Stimulated activated CD4-positive, alpha-beta T cell treated with anti-CD3 and anti-CD28 coated beads, Interleukin-1b, Interleukin-23, amount 100 ng/mL, for 24 hours (primary cell): ENCODE results near the gene OVCH1.
"Not testable (repeated sequence)": the region's sequence is repeated elsewhere in the genome, so short reads cannot be mapped to it uniquely, and the experiment has no call there.

Experiments used
- DNase-seq, 4 experiments: peaks; one replicate each; pipeline ENCODE4 v3.0.0-alpha.2; 2020; ENCODE audit warnings: low read depth in 4 of 4, low spot score in 1 of 4

OVCH1 gene

DNA sequence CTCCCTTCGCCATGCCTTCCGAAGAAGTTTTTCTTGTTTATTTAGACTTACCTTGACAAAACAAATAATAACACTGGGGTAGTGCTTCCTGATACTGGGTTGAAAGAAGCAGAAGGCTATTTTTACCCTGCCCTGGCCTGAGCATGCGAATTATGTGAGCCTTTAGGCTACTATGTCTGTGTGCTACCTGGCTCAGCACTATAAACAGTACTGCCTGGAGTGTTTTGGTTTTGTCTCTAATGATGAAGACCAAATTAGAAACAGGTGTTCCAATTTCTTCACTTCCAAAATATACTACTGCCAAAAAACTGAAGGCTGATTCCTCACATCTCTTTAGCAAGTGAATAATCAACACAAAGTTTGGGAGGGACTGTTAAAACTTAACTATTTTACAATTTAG, 7.6 kb upstream of the OVCH1 start:
- no peak for DNase-seq

DNA sequence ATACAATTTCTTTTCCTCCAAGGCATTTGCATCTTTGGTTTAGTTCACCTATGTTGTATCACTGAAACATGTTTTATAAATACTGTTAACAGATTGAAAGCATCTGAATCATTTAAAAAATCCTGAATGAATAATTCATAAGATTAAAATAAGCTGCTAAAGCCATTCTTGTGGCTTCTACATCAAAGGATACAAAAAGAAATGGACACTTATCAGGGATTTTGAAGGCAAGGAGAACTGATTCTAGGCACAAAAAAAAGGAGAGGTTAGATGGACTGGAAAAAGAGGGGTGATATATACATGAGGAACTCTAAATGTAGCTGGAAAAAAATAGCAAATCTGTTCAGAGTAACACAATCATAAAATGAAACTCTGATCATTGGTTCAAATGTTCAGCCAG, 5.8 kb upstream of the OVCH1 start:
- no peak for DNase-seq

DNA sequence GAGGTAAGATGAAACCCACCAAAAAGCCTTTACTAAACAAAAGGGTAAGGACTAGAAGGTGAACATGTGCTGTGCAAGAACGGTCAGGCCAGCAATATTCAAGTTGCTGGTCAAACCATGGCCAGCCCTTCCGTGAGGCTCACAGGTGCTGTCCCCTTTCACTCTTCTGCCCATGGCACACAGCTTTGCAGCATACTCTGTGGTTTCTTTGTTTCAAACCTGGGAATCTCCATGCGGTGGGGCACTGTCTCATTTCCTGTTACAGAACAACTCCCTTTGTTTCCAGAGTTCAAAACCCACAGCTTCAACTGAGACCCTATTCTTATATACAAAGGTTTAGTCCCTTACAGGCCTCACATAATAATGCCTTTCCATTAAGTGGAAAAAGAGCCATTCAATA, 1.7 kb upstream of the OVCH1 start:
- no peak for DNase-seq

DNA sequence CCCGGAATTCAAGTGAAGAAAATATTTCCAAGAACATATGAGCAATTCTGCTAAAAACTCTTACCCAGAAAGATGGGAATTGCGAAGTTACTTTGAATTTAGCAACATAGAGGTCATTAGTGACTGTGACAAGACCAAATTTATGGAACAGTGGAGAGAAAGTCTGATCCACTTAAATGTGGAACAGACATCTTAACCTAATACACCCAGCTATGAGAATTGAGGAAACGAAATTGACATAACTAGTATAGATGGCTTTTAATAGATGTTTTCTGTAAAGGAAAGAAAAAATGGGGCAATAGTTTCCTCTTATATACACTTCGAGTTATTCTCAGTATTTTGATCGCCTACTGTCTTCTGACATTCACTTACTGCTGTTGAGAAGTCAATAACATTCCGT, 4.6 kb downstream of the OVCH1 start:
- no peak for DNase-seq

DNA sequence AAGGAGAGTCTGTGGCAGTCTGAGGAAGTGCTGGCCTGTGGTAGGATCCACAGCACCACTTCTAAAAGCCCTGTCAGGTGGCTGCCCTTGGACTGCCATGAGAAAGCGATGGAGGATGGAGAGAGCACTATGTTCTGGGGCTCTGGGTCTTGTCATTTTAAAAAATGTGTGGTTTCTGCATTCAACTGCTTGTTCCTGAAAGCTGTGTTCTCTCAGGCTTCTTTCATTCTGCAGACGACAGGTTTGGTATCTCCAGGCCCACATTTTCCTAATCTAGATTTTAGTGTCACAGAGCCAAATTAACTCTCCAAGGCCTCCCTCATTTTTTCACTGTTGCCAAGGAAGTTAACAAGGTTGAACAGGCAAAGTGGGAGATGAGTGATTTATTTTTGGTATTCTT, 10.5 kb downstream of the OVCH1 start:
- DNase-seq, result no peak

DNA sequence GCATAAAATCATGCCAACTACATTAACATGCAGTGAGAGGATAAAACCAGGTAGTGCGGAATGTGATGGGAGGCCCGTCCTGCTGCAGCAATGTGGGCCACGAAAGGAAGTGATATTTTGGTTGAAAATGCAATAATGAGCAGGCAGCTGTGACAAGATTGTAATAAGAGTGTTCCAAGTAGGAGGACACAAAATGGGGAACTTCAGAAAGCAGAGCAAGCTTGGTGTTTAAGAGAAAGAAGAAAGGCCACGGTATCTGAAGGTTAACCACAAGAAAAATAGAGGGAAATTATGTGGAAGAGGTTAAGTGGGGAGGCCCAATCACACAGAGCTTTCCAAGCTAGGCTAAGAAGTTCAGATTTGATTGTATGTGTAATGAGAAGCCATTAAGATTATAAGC, 34.3 kb downstream of the OVCH1 start:
- no peak for DNase-seq

DNA sequence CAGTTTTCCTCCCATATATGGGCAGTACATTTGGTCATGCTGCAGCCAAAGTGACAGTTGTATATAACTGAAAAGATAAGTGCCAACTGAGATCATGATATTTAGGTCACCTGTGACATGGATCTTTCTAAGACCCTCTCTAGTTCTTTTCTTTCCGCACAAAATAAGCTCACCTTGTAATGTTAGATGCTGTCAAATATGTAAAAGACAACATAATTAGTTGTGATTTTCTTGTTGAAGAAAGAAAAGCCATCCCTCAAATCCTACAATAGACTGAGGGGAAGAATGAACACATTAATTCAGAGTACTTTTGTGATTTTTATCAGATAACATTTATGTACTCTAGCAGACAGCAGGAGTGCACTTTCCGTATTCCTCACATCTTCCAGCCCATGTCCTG, 37.4 kb downstream of the OVCH1 start:
- no peak for DNase-seq

DNA sequence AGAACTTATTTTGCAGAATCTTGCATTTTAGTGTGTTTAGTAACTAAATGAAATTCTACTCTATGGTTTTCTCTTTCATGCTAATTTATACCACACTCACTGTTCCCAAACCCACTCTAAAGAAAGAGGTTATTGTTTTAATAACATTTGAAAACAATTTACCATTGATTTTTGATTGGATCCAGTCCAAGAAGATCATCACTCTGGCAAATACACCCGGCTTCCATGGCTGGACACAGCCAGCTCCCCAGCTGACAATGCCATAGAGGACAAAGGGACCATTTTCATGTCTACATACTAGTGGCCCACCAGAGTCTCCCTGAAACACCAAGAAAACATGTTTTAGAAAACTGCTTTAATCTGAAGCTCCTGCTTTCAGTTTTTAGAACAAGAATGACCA, 42.4 kb downstream of the OVCH1 start:
- no peak for DNase-seq

DNA sequence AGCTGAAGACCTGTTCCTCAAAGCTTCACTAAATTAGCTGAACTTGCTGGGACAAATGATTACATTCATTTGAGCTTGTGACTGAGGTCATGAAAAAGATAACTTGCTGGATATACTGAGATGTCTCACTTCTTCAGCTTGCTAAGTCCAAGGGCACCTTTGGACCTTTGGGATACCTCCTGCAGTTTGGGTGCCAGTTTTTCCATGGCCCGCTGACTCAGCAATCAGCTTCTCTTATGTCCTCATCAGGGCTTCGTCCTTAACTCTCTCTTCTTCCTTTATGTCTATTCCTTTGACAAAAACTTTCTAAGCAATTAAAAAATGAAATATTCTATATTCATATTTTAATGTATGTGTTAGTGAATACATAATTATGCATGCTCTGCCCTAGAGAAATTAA, 45.6 kb downstream of the OVCH1 start:
- no peak for DNase-seq

DNA sequence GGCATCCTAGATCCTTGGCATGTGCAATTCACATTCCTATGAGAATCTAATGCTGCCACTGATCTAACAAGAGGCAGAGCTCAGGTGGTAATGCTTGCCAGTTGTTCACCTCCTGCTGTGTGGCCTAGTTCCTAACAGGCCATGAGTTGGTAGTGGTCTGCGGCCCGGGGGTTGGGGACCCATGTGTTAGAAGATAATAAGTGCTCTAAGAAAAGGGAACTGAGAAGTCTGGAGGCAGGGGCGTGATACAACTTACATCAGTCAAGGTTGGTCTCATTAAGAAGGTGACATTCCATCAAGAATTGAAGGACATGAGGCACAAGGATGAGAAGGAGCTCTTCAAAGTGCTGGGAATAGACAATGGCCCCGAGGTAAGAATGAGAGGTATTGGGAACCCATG, 49.3 kb downstream of the OVCH1 start:
- no peak for DNase-seq

DNA sequence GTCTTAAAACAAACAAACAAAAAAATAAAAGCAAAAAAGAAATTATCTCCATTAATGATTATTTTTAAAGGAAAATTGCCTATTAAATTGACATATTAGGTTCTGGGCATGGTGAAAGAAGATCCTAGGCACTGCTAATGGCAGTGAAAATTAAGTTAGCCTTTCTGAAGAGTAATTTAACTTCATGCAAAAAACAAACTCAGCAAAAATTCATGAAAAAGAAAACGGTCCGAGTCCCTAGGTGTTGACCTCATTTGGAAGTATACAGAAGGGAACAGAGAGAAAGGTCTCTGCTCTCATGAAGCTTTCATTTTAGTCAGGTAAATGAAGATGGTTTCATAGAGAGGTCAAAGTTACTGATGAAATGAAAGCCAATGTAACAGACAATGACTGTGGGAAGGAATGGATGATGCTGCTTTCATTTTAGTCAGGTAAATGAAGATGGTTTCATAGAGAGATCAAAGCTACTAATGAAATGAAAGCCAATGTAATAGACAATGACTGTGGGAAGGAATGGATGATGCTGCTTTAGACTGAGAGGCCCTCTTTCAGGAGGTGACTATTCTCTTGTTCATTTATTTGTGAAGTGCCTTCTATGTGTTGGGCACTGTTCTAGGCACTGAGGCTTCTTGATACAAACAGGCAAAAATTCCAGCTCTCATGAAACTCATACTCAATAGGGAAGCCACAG, 50.1 kb downstream of the OVCH1 start:
- DNase-seq, result no peak

DNA sequence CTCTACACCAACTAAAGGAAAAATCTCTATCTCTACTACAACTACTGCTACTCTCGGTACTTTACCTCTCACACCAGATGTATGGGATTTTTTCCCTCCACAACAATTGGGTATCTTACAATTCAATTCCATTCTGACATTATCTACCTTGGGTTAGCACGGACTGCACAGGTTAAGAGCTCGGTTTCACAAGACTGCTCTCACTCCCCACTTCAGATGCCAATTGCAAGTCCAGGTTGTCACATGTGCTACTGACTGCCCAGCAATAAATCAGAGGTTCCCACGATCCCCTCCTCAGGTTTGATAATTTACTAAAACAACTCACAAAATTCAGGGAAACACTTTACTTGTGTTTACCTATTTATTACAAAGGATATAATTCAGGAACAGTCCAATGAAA, 58.0 kb downstream of the OVCH1 start:
- no peak for DNase-seq

DNA sequence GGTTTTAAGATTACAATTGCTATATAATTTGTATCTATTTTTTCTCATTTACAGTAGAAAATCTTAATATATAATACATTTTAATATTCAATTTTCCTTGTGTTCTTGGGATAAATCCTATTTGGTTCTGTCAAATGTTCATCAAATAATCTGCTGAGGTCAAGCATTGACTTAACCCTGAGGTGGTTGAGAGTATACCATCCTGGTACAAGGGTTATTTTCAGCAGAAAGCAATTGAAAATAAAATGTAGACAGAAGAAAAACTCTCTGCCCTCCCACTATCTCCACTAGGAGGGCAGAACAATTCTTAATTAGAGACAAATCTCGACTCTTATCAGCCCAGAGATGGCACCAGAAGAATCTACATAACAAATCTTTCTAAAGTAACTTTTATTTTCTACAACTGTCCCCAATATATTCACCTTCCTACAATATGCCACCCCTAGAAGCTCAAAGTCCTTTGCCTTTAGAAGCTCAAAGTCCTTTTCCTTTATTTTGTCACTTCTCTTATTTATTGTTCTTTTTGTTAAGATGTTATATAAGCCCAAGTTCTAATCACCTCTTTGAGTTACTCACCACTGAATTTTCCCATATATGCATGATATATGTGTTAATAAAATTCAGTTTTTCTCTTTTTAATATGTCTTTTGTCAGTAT, 58.6 kb downstream of the OVCH1 start:
- no peak for DNase-seq

DNA sequence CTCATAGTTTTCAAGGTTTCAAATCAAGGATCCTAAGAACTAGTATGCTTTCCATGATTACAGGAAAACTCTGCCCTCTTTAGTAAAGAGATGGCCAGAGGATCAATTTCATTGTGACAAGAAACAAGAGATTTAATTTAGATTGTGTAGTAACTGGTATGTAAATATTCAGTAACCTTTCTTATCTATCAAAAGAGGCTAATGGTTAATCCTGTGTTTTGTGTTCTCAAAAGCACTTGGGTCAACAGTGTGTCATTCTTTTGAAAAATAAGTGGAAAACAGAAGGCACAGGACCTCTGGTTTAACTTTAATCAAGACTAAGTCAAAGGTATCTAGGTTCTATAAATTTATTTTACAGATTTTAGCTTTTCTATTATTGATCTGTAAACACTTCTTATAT, 59.9 kb downstream of the OVCH1 start:
- DNase-seq, result no peak

DNA sequence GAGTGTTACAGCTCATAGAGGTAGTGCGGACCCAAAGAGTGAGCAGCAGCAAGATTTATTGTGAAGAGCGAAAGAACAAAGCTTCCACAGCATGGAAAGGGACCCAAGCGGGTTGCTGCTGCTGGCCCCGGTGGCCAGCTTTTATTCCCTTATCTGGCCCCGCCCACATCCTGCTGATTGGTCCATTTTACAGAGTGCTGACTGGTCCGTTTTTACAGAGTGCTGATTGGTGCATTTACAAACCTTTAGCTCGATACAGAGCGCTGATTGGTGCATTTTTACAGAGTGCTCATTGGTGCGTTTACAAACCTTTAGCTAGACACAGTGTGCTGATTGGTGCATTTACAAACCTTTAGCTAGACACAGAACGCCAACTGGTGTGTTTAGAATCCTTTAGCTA, 60.7 kb downstream of the OVCH1 start:
- not testable (repeated sequence) for DNase-seq

DNA sequence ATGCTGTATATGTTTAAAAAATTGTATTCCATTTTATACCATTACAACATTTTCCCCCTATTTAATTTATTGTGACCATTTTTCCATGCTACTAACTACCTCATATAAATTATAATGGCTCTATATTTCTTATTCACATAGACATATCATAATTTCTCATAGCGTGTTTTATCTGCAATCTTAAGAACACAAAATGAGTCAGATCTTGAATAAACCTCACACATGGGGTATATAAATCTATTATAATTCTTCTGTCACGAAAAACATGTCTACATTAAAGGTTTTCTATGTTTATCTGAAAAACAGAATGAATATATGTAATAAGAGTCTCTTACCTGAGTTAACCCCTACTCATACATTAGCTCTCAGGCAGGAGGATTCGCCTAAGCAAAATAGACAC, 66.0 kb downstream of the OVCH1 start:
- DNase-seq, result no peak

DNA sequence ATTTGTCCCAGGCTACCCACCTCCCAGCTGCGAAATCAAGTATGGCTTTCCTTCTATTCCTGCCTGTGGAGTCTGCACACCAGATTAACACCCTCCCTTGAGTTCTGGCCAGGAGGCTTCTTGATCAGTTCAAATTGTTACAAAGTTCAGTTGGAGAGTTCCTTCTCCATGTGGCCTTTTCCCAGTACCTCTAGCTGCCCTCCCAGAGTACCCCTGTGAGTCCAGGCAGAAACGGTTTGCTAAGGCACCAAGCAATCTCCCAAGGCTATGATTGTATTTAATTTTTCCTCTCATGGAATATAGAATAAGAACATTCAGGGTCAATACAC, 66.8 kb downstream of the OVCH1 start:
- no peak for DNase-seq

DNA sequence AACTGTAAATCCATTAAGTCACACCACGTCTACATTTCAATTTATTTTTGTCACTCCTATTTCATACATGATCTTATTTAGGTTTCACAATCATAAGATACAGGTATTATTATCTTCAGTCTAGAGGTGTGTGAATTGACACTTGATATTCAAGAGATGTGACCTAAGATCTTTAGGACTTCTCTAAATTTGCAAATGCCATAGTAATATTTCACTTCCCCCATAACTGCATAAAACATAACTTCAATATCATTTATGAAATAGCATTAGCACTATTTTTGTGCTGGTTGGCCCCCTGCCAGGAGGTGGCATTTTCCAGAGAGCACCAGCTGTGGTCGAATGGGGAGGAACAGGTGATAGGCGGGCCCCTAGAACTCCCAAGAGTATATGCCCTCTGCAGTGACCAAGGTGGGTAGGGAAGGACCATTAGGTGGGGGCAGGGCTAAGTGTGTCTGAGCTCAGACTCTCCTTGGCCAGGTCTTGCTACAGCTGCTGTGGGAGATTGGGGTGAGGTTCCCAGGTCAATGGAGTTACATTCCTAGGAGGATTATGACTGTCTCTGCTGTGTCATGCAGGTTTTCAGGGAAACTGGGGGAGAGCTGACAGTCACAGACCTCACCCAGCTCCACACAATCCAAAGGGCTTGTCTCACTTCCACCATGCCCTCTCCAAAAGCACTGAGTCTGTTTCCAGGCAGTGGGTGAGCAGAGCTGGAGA, 67.3 kb downstream of the OVCH1 start:
- no peak for DNase-seq

DNA sequence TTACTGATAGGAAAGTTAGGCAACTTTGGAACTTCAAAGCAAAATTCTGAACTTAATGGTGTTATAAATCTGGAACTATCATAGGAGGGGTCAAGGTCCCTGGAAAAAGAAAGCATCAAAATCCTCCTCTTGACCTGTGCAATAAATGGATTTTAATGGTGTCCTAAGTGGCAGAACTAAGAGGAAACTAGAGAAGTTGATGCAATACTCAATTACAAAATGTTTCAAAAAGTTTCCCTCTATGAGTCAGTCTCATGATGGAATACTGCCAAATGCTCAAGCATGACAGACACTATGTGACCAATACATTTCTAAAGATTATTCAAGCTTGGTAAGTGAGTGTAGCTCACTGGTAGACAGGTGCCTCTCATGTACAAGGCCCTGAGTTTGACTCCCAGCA, 68.9 kb downstream of the OVCH1 start:
- DNase-seq, result no peak

DNA sequence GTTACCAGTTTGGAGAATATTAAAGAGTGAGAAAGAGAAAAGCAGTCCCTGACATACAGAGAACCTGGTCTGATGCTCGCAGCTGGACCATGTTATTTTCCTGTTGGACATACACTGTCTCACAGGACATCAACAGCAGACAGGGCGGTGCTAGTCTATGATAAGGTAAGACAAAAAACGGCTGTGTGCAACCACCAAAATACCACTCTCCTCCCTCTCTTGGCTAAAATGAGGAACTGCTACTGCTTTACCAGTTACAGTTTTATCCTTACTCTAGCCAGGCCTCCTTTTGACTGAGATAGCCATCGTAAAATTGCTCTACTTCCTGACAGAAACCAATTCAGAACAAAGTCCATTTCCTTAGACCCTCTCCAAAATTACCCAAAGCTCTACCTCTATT, 69.5 kb downstream of the OVCH1 start:
- no peak for DNase-seq

DNA sequence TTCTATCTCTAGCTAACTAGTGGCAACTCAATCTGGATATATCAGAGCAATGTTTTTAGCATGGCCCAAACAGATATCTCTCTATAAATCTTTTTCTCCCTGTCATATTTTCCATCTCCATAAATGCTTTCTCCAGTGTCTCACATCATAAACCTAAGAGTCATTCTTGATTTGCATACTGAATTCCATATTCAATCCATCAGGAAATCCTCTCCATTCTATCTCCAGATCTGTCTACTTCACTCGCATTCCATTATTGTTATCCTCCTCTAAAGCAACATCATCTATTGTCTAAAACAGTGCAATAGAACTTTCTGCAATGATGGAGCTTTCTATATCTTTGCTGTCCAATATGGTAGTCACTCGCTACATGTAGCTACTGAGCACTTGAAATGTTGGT, 71.0 kb downstream of the OVCH1 start:
- DNase-seq, result no peak

DNA sequence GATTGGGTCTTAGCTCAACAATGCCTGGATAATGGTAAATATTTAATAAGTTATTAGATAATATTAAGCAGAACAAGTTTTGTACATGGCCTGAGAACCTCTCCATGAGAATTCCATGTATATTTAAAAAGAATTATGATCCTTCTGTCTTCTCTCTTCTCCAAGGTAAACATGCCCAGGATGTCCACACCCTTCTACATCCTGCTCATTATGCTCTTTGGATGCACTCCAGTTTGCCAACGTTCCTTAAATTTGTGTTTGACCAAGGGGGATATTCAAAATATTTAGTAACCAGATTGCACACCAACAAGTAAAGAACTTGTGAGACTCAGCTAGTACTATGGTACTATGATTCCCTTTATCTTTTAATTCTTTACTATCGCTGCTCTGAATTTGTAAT, 71.8 kb downstream of the OVCH1 start:
- DNase-seq, result no peak

DNA sequence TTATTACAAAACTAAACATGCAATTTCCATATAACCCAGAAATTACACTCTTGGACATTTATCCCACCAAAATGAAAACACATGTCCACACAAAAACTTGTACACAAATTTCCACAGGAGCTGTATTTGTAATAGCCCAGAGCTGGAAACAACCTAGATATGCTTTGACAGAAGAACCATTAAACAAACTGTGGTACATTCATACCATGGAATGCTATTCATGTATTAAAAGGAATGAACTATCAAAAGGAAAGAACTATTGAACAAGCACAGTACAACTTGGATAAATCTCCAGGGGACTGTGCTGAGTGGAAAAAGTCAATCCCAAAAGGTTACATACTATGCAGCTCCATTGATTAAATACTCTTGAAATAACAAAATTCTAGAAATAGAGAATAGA, 80.7 kb downstream of the OVCH1 start:
- DNase-seq, result no peak
